WTC11 (cell line): ENCODE measurements around the gene TTC7B. TPM values are rescaled to one million over a fixed set of nuclear protein-coding genes. Genes with fewer than 3 reads are reported as not detected.

ENCODE experiments used
- ATAC-seq: fragments of 200-7000 bp; cut with Tn5 transposase; 2 replicates; pipeline ENCODE4 v1.10.0; 2021; ENCODE audit warnings: mild to moderate bottlenecking, moderate library complexity
- CTCF ChIA-PET: fragments of 300-600 bp; sonication (Branson Sonifier 250); formaldehyde crosslinking; loops from one replicate; lab custom pipeline; 2021; ENCODE audit warnings: antibody characterized with exemption; lab: Charles Lee
- POLR2A ChIA-PET: fragments of 350-600 bp; sonication (Branson Sonifier 250); formaldehyde crosslinking; loops from one replicate; lab custom pipeline; 2021; ENCODE audit warnings: antibody characterized with exemption; lab: Charles Lee
- DNase-seq: peaks from one replicate; pipeline ENCODE4 v3.0.0; 2021; ENCODE audit warnings: low spot score
- H3K27ac Mint-ChIP-seq: 2 replicates; pipeline ENCODE4 v1.8.0; 2021; ENCODE audit warnings: mixed read lengths
- H3K27me3 Mint-ChIP-seq: 2 replicates; pipeline ENCODE4 v1.8.0; 2021; ENCODE audit warnings: low read depth, mild to moderate bottlenecking, moderate library complexity, mixed read lengths
- H3K36me3 Mint-ChIP-seq: 2 replicates; pipeline ENCODE4 v1.8.0; 2021; ENCODE audit warnings: mixed read lengths
- H3K4me1 Mint-ChIP-seq: 2 replicates; pipeline ENCODE4 v1.8.0; 2022; ENCODE audit warnings: mixed read lengths
- H3K4me3 Mint-ChIP-seq: 2 replicates; pipeline ENCODE4 v1.8.0; 2021; ENCODE audit warnings: mild to moderate bottlenecking, moderate library complexity, mixed read lengths
- H3K9me3 Mint-ChIP-seq: 2 replicates; pipeline ENCODE4 v1.8.0; 2021; ENCODE audit warnings: mixed read lengths
- CTCF ChIP-seq: fragments of 200-600 bp; IDR thresholded peaks from 2 replicates; pipeline ENCODE4 v1.8.0; 2022; ENCODE audit warnings: antibody characterized with exemption
- IRF2 ChIP-seq: sonication (generic); formaldehyde crosslinking; IDR thresholded peaks from 2 replicates; pipeline ENCODE4 v1.8.0; 2022; ENCODE audit warnings: low read depth, missing genetic modification reagents, borderline replicate concordance
- MLX ChIP-seq: sonication (generic); formaldehyde crosslinking; IDR thresholded peaks from 2 replicates; pipeline ENCODE4 v1.8.1; 2023; ENCODE audit warnings: mild to moderate bottlenecking, missing genetic modification reagents, moderate library complexity
- PREB ChIP-seq: sonication (generic); formaldehyde crosslinking; IDR thresholded peaks from 2 replicates; pipeline ENCODE4 v1.8.1; 2022; ENCODE audit warnings: mild to moderate bottlenecking, missing genetic modification reagents, moderate library complexity, borderline replicate concordance
- STAT6 ChIP-seq: sonication (generic); formaldehyde crosslinking; conservative IDR thresholded peaks from 2 replicates; pipeline ENCODE4 v1.8.1; 2023; ENCODE audit warnings: mild to moderate bottlenecking, low read depth, missing genetic modification reagents, moderate library complexity
- TP53 ChIP-seq: sonication (generic); formaldehyde crosslinking; IDR thresholded peaks from 2 replicates; pipeline ENCODE4 v1.8.1; 2023; ENCODE audit warnings: mild to moderate bottlenecking, missing genetic modification reagents
- ZMAT4 ChIP-seq: fragments of 250-450 bp; sonication (Bioruptor Pico); IDR thresholded peaks from 2 replicates; pipeline ENCODE4 v1.9.0; 2021; ENCODE audit warnings: mild to moderate bottlenecking
- ZNF396 ChIP-seq: fragments of 250-450 bp; sonication (Bioruptor Pico); IDR thresholded peaks from 2 replicates; pipeline ENCODE4 v1.8.0; 2021; ENCODE audit warnings: mild to moderate bottlenecking, moderate library complexity, borderline replicate concordance
- ZNF423 ChIP-seq: fragments of 250-450 bp; sonication (Bioruptor Pico); IDR thresholded peaks from 2 replicates; pipeline ENCODE4 v2.1.2; 2022; ENCODE audit warnings: mild to moderate bottlenecking, moderate library complexity
- ZNF532 ChIP-seq: fragments of 250-450 bp; sonication (Bioruptor Pico); IDR thresholded peaks from 2 replicates; pipeline ENCODE4 v1.9.0; 2021; ENCODE audit warnings: mild to moderate bottlenecking, borderline replicate concordance
- total RNA-seq: library from RNA; stranded (reverse); gene quantifications from 3 replicates; pipeline ENCODE4 v1.2.3, GENCODE V29; 2021

Gene TTC7B
- total RNA-seq, 1 experiment from 2014 or later: 27.6 TPM

GRCh38 chr14:90739318-90740068 lies 76.7 kb downstream of the TTC7B start (continued):
- no peak for TF ChIP-seq PREB (CRISPR knock-in tag)

- no peaks in the 10 kb centered on the region for H3K9me3 Mint-ChIP-seq
- ATAC-seq (no peak), DNase-seq (no peak)
- H3K4me3 Mint-ChIP-seq: no peak overlapping the region
- H3K4me1 Mint-ChIP-seq: no peaks in the 10 kb centered on the region
- no peak overlapping the region for H3K27ac Mint-ChIP-seq
- ChIA-PET POLR2A (no interaction called here), CTCF (interaction anchor here (1.9 kb wide), 1 partner anchor 24 kb away, joined by 9 read pairs; no protein-coding TSS in a partner anchor)
- no peaks in the 10 kb centered on the region for H3K36me3 Mint-ChIP-seq
- no peaks in the 10 kb centered on the region for H3K27me3 Mint-ChIP-seq
- TF ChIP-seq ZNF532: no peak
- no peak for TF ChIP-seq ZNF423 (CRISPR knock-in tag)
- no peak for TF ChIP-seq CTCF
- no peak for TF ChIP-seq ZNF396
- TF ChIP-seq ZMAT4 (CRISPR knock-in tag): no peak
- no peak for TF ChIP-seq STAT6 (CRISPR knock-in tag)
- no peak for TF ChIP-seq TP53
- no peak for TF ChIP-seq MLX (CRISPR knock-in tag)
- TF ChIP-seq IRF2 (CRISPR knock-in tag): no peak
Observed at GRCh38 chr14:90733139-90733808, 83.0 kb downstream of the TTC7B start.
